ENCODE measurements around the gene GBA3.

The GBA3 gene

DNA sequence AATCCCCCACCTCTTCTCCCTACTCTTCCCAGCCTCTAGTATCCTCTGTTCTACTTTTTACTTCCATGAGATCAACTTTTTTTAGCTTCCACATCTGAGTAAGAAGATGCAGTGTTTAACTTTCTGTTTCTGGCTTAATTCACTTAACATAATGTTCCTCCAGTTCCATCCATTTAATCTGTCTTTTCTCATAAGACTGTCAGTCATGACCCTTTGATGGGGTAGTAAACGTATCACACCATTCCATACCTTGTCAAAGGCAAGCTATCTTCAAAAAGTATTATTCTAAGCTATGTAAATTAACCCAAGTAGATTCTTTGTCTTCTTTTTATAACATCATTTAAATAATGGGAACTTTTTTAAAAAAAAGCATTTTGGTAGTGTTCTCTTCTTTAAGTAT lies 15.0 kb upstream of the GBA3 start:
- H3K27ac ChIP-seq (ENCODE audit: low read length), result no peak overlapping the region
- H3K36me3 ChIP-seq (replicated peaks; ENCODE audit: insufficient read depth, low read length), result no peaks in the 10 kb centered on the region
- H3K79me2 ChIP-seq (ENCODE audit: low read length), result no peaks in the 10 kb centered on the region
- no peaks in the 10 kb centered on the region for H4K20me1 ChIP-seq (ENCODE audit: insufficient read depth, low read length)
- no peaks in the 10 kb centered on the region for H3F3A ChIP-seq (ENCODE audit: insufficient read depth, low read length)
- H3K9me3 ChIP-seq (replicated peaks; ENCODE audit: insufficient read depth, low read length), result no peaks in the 10 kb centered on the region
- no peak overlapping the region for H3K4me3 ChIP-seq (ENCODE audit: low read length)
- H2AFZ ChIP-seq (ENCODE audit: low read length), result no peak overlapping the region
- no peak for DNase-seq
- no peak overlapping the region for H3K9ac ChIP-seq (ENCODE audit: low read length)
- no peaks in the 10 kb centered on the region for H3K27me3 ChIP-seq (replicated peaks; ENCODE audit: insufficient read depth, low read length)
- TF ChIP-seq EZH2phosphoT487 (IDR thresholded peaks at IDR 0.05; ENCODE audit: low read length), result no peak
- TF ChIP-seq, protein P1, sequence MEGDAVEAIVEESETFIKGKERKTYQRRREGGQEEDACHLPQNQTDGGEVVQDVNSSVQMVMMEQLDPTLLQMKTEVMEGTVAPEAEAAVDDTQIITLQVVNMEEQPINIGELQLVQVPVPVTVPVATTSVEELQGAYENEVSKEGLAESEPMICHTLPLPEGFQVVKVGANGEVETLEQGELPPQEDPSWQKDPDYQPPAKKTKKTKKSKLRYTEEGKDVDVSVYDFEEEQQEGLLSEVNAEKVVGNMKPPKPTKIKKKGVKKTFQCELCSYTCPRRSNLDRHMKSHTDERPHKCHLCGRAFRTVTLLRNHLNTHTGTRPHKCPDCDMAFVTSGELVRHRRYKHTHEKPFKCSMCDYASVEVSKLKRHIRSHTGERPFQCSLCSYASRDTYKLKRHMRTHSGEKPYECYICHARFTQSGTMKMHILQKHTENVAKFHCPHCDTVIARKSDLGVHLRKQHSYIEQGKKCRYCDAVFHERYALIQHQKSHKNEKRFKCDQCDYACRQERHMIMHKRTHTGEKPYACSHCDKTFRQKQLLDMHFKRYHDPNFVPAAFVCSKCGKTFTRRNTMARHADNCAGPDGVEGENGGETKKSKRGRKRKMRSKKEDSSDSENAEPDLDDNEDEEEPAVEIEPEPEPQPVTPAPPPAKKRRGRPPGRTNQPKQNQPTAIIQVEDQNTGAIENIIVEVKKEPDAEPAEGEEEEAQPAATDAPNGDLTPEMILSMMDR (IDR thresholded peaks at IDR 0.05; ENCODE audit: low read length), result no peak
- no peak for TF ChIP-seq EZH2 (optimal IDR thresholded peaks at IDR 0.05; ENCODE audit: low read depth, low read length)
- no peak overlapping the region for H3K4me2 ChIP-seq (ENCODE audit: low read depth, low read length)
- no peaks in the 10 kb centered on the region for H3K9me2 ChIP-seq (replicated peaks; ENCODE audit: insufficient read depth, low read length)
- H3K4me1 ChIP-seq (ENCODE audit: low read length), result no peaks in the 10 kb centered on the region

DNA sequence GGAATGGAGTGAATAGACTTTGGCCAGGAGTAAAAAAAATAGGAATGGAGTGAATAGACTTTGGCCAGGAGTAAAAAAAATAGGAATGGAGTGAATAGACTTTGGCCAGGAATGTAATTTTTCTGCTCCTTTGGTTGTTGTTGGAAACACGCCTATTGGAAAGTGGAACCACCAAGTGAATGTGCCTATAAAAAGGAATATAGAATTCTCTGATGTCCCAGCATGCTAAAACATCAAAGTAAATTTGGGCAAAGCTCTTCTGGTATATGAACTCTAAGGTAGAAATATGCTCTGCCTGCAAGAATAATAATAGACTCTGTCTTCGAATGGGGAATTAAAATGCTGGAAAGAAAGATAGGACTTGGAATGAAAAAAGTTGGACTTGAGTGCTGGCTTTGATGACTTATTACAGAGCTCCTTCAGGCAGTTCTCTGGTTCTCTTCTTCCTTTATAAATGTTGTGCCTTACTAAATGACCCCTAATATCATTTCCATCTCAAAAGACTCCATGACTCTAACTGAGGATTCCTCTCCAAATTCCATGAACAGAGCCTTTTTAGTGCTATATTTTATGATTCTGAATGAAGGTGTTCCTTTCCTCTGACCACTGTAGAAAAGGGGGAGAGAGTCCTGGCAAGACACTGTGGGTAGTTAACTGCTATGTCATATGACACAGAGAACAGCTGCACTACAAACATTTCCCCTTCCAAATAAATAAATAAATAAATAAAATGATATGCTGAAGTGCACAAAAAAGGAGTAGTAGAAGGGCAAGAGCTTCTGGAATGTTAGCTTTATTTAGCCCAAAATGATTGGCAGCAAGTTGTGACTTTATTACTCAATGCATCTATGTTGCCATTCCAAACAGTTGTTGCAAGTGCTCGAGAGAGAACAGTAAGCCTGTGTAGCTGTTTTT lies 13.5 kb upstream of the GBA3 start:
- H3K9me3 ChIP-seq (replicated peaks; ENCODE audit: insufficient read depth, low read length), result no peaks in the 10 kb centered on the region
- no peaks in the 10 kb centered on the region for H3K27me3 ChIP-seq (replicated peaks; ENCODE audit: insufficient read depth, low read length)
- H3K79me2 ChIP-seq (ENCODE audit: low read length), result no peaks in the 10 kb centered on the region
- no peaks in the 10 kb centered on the region for H3K9me2 ChIP-seq (replicated peaks; ENCODE audit: insufficient read depth, low read length)
- H4K20me1 ChIP-seq (ENCODE audit: insufficient read depth, low read length), result no peaks in the 10 kb centered on the region
- H2AFZ ChIP-seq (ENCODE audit: low read length), result no peak overlapping the region
- no peak overlapping the region for H3K4me3 ChIP-seq (ENCODE audit: low read length)
- H3K4me2 ChIP-seq (ENCODE audit: low read depth, low read length), result no peak overlapping the region
- H3F3A ChIP-seq (ENCODE audit: insufficient read depth, low read length), result no peaks in the 10 kb centered on the region
- H3K27ac ChIP-seq (ENCODE audit: low read length), result no peak overlapping the region
- H3K9ac ChIP-seq (ENCODE audit: low read length), result no peak overlapping the region
- H3K36me3 ChIP-seq (replicated peaks; ENCODE audit: insufficient read depth, low read length), result no peaks in the 10 kb centered on the region
- no peak for DNase-seq
- no peak for TF ChIP-seq EZH2phosphoT487 (IDR thresholded peaks at IDR 0.05; ENCODE audit: low read length)
- no peak for TF ChIP-seq EZH2 (optimal IDR thresholded peaks at IDR 0.05; ENCODE audit: low read depth, low read length)
- TF ChIP-seq, protein P1 (IDR thresholded peaks at IDR 0.05; ENCODE audit: low read length), result no peak
- no peaks in the 10 kb centered on the region for H3K4me1 ChIP-seq (ENCODE audit: low read length)

DNA sequence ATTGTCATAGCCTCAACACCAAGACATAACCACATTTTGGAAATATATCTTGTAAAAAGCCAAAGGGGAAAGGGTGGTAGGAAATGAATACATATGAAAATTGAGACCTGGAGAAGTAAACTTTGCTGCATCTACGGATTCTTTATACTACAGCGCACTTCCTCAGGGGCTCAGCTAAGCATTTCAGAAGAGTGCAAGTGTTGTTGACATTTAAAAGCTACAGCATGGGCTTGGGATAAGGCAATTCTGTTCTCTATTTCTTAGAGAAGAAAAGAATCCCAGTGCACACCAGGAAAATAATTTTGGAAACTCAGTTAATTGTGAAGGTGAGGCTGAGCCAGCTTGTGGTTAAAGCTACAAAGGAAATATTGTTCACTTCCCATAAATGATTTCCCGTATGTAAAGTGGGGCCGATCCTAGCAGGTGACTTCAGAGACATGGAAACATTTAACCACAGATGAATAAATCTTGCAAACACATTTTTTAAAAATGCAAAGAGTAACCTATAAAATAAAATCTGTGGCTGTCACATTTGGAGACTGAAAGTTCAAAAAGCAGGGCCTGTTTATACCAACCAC lies 12.6 kb upstream of the GBA3 start:
- Histone ChIP-seq H3K9me3 (replicated peaks; ENCODE audit: insufficient read depth, low read length) (no peaks in the 10 kb centered on the region), H3K4me3 (ENCODE audit: low read length) (no peak overlapping the region), H2AFZ (ENCODE audit: low read length) (no peak overlapping the region), H3F3A (ENCODE audit: insufficient read depth, low read length) (no peaks in the 10 kb centered on the region), H3K27me3 (replicated peaks; ENCODE audit: insufficient read depth, low read length) (no peaks in the 10 kb centered on the region), H3K4me2 (ENCODE audit: low read depth, low read length) (no peak overlapping the region), H4K20me1 (ENCODE audit: insufficient read depth, low read length) (no peaks in the 10 kb centered on the region), H3K9ac (ENCODE audit: low read length) (no peak overlapping the region), H3K4me1 (ENCODE audit: low read length) (no peaks in the 10 kb centered on the region), H3K9me2 (replicated peaks; ENCODE audit: insufficient read depth, low read length) (no peaks in the 10 kb centered on the region), H3K79me2 (ENCODE audit: low read length) (no peaks in the 10 kb centered on the region), H3K27ac (ENCODE audit: low read length) (no peak overlapping the region), H3K36me3 (replicated peaks; ENCODE audit: insufficient read depth, low read length) (no peaks in the 10 kb centered on the region)
- no peak for DNase-seq
- TF ChIP-seq EZH2phosphoT487 (IDR thresholded peaks at IDR 0.05; ENCODE audit: low read length) (no peak), EZH2 (optimal IDR thresholded peaks at IDR 0.05; ENCODE audit: low read depth, low read length) (no peak)
- TF ChIP-seq, protein P1 (IDR thresholded peaks at IDR 0.05; ENCODE audit: low read length), result no peak
